GM12872 (cell line): ENCODE measurements around the gene TMTC1.

Experiments used
- TF ChIP-seq, protein P1 (sequence below): IDR thresholded peaks from 3 replicates; pipeline ENCODE4 v1.5.1; 2011; ENCODE audit warnings: low read depth, mild to moderate bottlenecking, low read length, moderate library complexity; ENCODE audit not compliant: insufficient read depth

The TMTC1 gene

GRCh38 chr12:29622251-29622650, 161.5 kb downstream of the TMTC1 start:
- TF ChIP-seq, protein P1, sequence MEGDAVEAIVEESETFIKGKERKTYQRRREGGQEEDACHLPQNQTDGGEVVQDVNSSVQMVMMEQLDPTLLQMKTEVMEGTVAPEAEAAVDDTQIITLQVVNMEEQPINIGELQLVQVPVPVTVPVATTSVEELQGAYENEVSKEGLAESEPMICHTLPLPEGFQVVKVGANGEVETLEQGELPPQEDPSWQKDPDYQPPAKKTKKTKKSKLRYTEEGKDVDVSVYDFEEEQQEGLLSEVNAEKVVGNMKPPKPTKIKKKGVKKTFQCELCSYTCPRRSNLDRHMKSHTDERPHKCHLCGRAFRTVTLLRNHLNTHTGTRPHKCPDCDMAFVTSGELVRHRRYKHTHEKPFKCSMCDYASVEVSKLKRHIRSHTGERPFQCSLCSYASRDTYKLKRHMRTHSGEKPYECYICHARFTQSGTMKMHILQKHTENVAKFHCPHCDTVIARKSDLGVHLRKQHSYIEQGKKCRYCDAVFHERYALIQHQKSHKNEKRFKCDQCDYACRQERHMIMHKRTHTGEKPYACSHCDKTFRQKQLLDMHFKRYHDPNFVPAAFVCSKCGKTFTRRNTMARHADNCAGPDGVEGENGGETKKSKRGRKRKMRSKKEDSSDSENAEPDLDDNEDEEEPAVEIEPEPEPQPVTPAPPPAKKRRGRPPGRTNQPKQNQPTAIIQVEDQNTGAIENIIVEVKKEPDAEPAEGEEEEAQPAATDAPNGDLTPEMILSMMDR, result no peak

GRCh38 chr12:29620030-29620429, 163.7 kb downstream of the TMTC1 start:
- TF ChIP-seq, protein P1, result no peak

GRCh38 chr12:29617407-29617803, 166.3 kb downstream of the TMTC1 start:
- TF ChIP-seq, protein P1, result no peak

- TF ChIP-seq, protein P1, result no peak
Measured at GRCh38 chr12:29616664-29617406, 166.9 kb downstream of the TMTC1 start.

- TF ChIP-seq, protein P1, result no peak
Measured at GRCh38 chr12:29614694-29615325, 168.9 kb downstream of the TMTC1 start.

GRCh38 chr12:29612912-29613311, 170.8 kb downstream of the TMTC1 start:
- TF ChIP-seq, protein P1, result no peak

- TF ChIP-seq, protein P1, result no peak
Measured at GRCh38 chr12:29611906-29612305, 171.8 kb downstream of the TMTC1 start.
